H1 (cell line): ENCODE data around the gene TBCB. TPM values are rescaled to one million over a fixed set of nuclear protein-coding genes. Genes with fewer than 3 reads are reported as not detected.

Experiments
- CTCF ChIA-PET: fragments of 300-600 bp; sonication (Branson Sonifier 250); formaldehyde crosslinking; loops from one replicate; lab custom pipeline; 2021; ENCODE audit not compliant: partially characterized antibody; lab: Charles Lee
- POLR2A ChIA-PET: fragments of 300-600 bp; sonication (Branson Sonifier 250); formaldehyde crosslinking; loops from one replicate; lab custom pipeline; 2021; ENCODE audit warnings: inconsistent platforms; ENCODE audit not compliant: partially characterized antibody; lab: Charles Lee
- DNase-seq, 2 experiments: peaks; one replicate each; pipeline versions ENCODE4 v3.0.0 to v3.0.0-alpha.2; 2010 to 2022; ENCODE audit warnings: low spot score in 2 of 2, low read depth in 1 of 2, mixed read lengths in 1 of 2
- FAIRE-seq: peaks from 2 replicates; lab custom pipeline; 2011; peaks lifted over from hg19 to GRCh38; lab: Jason Lieb, UNC
- H2AFZ ChIP-seq: 2 replicates; pipeline ENCODE4 v1.8.1; 2012; ENCODE audit warnings: low read length, inconsistent platforms
- H2AK5ac ChIP-seq: 2 replicates; pipeline ENCODE4 v1.6.1; 2013; ENCODE audit warnings: low read depth, low read length
- H2BK120ac ChIP-seq: replicated peaks from 2 replicates; pipeline ENCODE3; 2013; ENCODE audit warnings: low read depth, low read length, inconsistent platforms
- H2BK12ac ChIP-seq: 2 replicates; pipeline ENCODE4 v1.6.1; 2013; ENCODE audit warnings: low read depth, low read length
- H2BK15ac ChIP-seq: 2 replicates; pipeline ENCODE4 v1.6.1; 2013; ENCODE audit warnings: low read length
- H2BK20ac ChIP-seq: 2 replicates; pipeline ENCODE4 v1.6.1; 2013; ENCODE audit warnings: low read length
- H2BK5ac ChIP-seq: 2 replicates; pipeline ENCODE4 v1.6.1; 2013; ENCODE audit warnings: low read depth, low read length
- H3K14ac ChIP-seq: 2 replicates; pipeline ENCODE4 v1.6.1; 2013; ENCODE audit warnings: inconsistent platforms; ENCODE audit not compliant: insufficient read length
- H3K18ac ChIP-seq: 2 replicates; pipeline ENCODE4 v1.6.1; 2013; ENCODE audit warnings: low read length; ENCODE audit errors: extremely low read depth
- H3K23ac ChIP-seq: 2 replicates; pipeline ENCODE4 v1.6.1; 2013; ENCODE audit warnings: inconsistent platforms; ENCODE audit not compliant: insufficient read length
- H3K23me2 ChIP-seq: 2 replicates; pipeline ENCODE4 v1.6.1; 2013; ENCODE audit warnings: low read depth, low read length
- H3K27ac ChIP-seq: 2 replicates; pipeline ENCODE4 v1.6.1; 2011; ENCODE audit warnings: low read depth, low read length, inconsistent platforms
- H3K27me3 ChIP-seq, 4 experiments: replicated peaks in 1 of 4; 1 replicate in 1 of 4; 2 replicates in 3 of 4; pipeline versions ENCODE4 v1.6.1 to v1.8.1; 2011 to 2013; ENCODE audit warnings: low read length in 3 of 4, mild to moderate bottlenecking in 3 of 4, inconsistent platforms in 2 of 4, mixed read lengths in 2 of 4, moderate library complexity in 1 of 4; ENCODE audit not compliant: control insufficient read depth in 3 of 4, insufficient read depth in 3 of 4; ENCODE audit errors: extremely low read depth in 1 of 4
- H3K36me3 ChIP-seq, 4 experiments: 2 replicates each; pipeline versions ENCODE4 v1.6.1 to v1.8.1; 2011 to 2013; ENCODE audit warnings: mild to moderate bottlenecking in 4 of 4, low read length in 3 of 4, moderate library complexity in 2 of 4, control low read depth in 1 of 4, inconsistent platforms in 1 of 4; ENCODE audit not compliant: insufficient read depth in 4 of 4, control insufficient read depth in 2 of 4
- H3K4ac ChIP-seq: replicated peaks from 2 replicates; pipeline ENCODE3; 2013; ENCODE audit warnings: low read length, low read depth, mixed read lengths, inconsistent platforms; ENCODE audit not compliant: insufficient read length
- H3K4me1 ChIP-seq, 4 experiments: replicated peaks in 1 of 4; 1 replicate in 1 of 4; 2 replicates in 3 of 4; pipeline versions ENCODE4 v1.6.1 to v1.8.1; 2011 to 2013; ENCODE audit warnings: low read length in 3 of 4, inconsistent platforms in 2 of 4, mixed read lengths in 1 of 4; ENCODE audit not compliant: insufficient read depth in 4 of 4, control insufficient read depth in 3 of 4
- H3K4me2 ChIP-seq, 2 experiments: 2 replicates each; pipeline versions ENCODE4 v1.6.1 to v1.8.1; 2011 to 2013; ENCODE audit warnings: low read depth in 2 of 2, low read length in 2 of 2, control low read depth in 1 of 2, inconsistent platforms in 1 of 2, mild to moderate bottlenecking in 1 of 2; ENCODE audit not compliant: insufficient read depth in 1 of 2
- H3K4me3 ChIP-seq, 4 experiments: fragments of 200-600, 300-600 bp in 1 of 4; sonication (generic), shearing (Covaris generic), sonication (Bioruptor Twin) in 1 of 4; 2 replicates each; pipeline versions ENCODE4 v1.5.1 to v1.8.1; 2011 to 2016; ENCODE audit warnings: low read length in 4 of 4, low read depth in 3 of 4, control low read depth in 2 of 4, inconsistent platforms in 2 of 4, mild to moderate bottlenecking in 2 of 4, mixed read lengths in 1 of 4, moderate library complexity in 1 of 4; ENCODE audit not compliant: insufficient read depth in 2 of 4; ENCODE audit errors: extremely low read depth in 1 of 4
- H3K56ac ChIP-seq: replicated peaks from 2 replicates; pipeline ENCODE3; 2013; ENCODE audit warnings: low read depth, mild to moderate bottlenecking, mixed read lengths, low read length, inconsistent platforms; ENCODE audit not compliant: insufficient read length
- H3K79me1 ChIP-seq: 2 replicates; pipeline ENCODE4 v1.6.1; 2013; ENCODE audit warnings: low read depth, low read length, control low read depth
- H3K79me2 ChIP-seq, 2 experiments: 2 replicates each; pipeline versions ENCODE4 v1.6.1 to v1.8.1; 2012 to 2013; ENCODE audit warnings: low read length in 2 of 2, mild to moderate bottlenecking in 2 of 2, inconsistent platforms in 1 of 2; ENCODE audit not compliant: insufficient read depth in 2 of 2, control insufficient read depth in 1 of 2
- H3K9ac ChIP-seq, 4 experiments: replicated peaks in 1 of 4; 1 replicate in 1 of 4; 2 replicates in 3 of 4; pipeline versions ENCODE4 v1.6.1 to v1.8.1; 2011 to 2013; ENCODE audit warnings: low read depth in 3 of 4, low read length in 3 of 4, control low read depth in 2 of 4, mild to moderate bottlenecking in 2 of 4, moderate library complexity in 2 of 4, inconsistent platforms in 1 of 4; ENCODE audit errors: extremely low read depth in 1 of 4
- H3K9me3 ChIP-seq, 2 experiments: 2 replicates each; pipeline versions ENCODE4 v1.6.1 to v1.8.1; 2012 to 2013; ENCODE audit warnings: mild to moderate bottlenecking in 2 of 2, moderate library complexity in 2 of 2, control low read depth in 1 of 2, inconsistent platforms in 1 of 2, low read depth in 1 of 2, low read length in 1 of 2, mixed read lengths in 1 of 2; ENCODE audit not compliant: insufficient read depth in 2 of 2
- H4K20me1 ChIP-seq, 2 experiments: replicated peaks in 1 of 2; 2 replicates each; pipeline versions ENCODE3 to v1.8.1; 2011 to 2013; ENCODE audit warnings: inconsistent platforms in 2 of 2, low read length in 2 of 2, mild to moderate bottlenecking in 1 of 2; ENCODE audit not compliant: insufficient read depth in 2 of 2, control insufficient read depth in 1 of 2
- H4K5ac ChIP-seq: 2 replicates; pipeline ENCODE4 v1.6.1; 2013; ENCODE audit warnings: low read length, low read depth, mixed read lengths, inconsistent platforms; ENCODE audit not compliant: insufficient read length
- H4K8ac ChIP-seq: 2 replicates; pipeline ENCODE4 v1.8.0; 2013; ENCODE audit warnings: mild to moderate bottlenecking, moderate library complexity, low read length, inconsistent platforms; ENCODE audit not compliant: insufficient read depth; ENCODE audit errors: extremely low read depth
- H4K91ac ChIP-seq: replicated peaks from 2 replicates; pipeline ENCODE3; 2013; ENCODE audit warnings: low read length, mixed read lengths, inconsistent platforms; ENCODE audit not compliant: insufficient read length
- ASH2L ChIP-seq: fragments of 200-600, 300-600 bp; sonication (generic); IDR thresholded peaks from one replicate; pipeline ENCODE4 v1.7.1; 2017; ENCODE audit warnings: low read length
- BACH1 ChIP-seq: IDR thresholded peaks from 2 replicates; pipeline ENCODE4 v1.6.1; 2012; ENCODE audit warnings: low read length, improper control_type of control experiment
- CBX8 ChIP-seq: fragments of 300-800, 300-1000 bp; sonication (generic); IDR thresholded peaks from 2 replicates; pipeline ENCODE4 v1.7.1; 2016; ENCODE audit warnings: low read depth, low read length, borderline replicate concordance
- CTCF ChIP-seq, 3 experiments: IDR thresholded peaks; 1 replicate in 2 of 3; 2 replicates in 1 of 3; pipeline versions ENCODE4 v1.5.1 to v1.6.1; 2011; ENCODE audit warnings: low read length in 3 of 3, mild to moderate bottlenecking in 3 of 3, inconsistent platforms in 2 of 3, low read depth in 1 of 3, moderate library complexity in 1 of 3; ENCODE audit not compliant: insufficient read depth in 1 of 3; ENCODE audit errors: control extremely low read depth in 1 of 3
- GTF2F1 ChIP-seq: IDR thresholded peaks from 2 replicates; pipeline ENCODE4 v1.6.1; 2012; ENCODE audit warnings: low read depth, low read length, improper control_type of control experiment, borderline replicate concordance
- HDAC2 ChIP-seq, 2 experiments: fragments of 300-600 bp in 1 of 2; sonication (generic) in 1 of 2; IDR thresholded peaks; 2 replicates each; pipeline ENCODE4 v1.6.1; 2011 to 2012; ENCODE audit warnings: low read depth in 2 of 2, low read length in 2 of 2, mild to moderate bottlenecking in 2 of 2, moderate library complexity in 2 of 2, borderline replicate concordance in 1 of 2, inconsistent platforms in 1 of 2
- JUND ChIP-seq: IDR thresholded peaks from 2 replicates; pipeline ENCODE4 v1.6.1; 2011; ENCODE audit warnings: mild to moderate bottlenecking, improper control_type of control experiment, low read length
- KDM5A ChIP-seq: fragments of 200-600 bp; IDR thresholded peaks from 2 replicates; pipeline ENCODE4 v1.7.1; 2012; ENCODE audit warnings: mild to moderate bottlenecking, low read length, inconsistent platforms, mixed read lengths
- POLR2AphosphoS5 ChIP-seq: IDR thresholded peaks from 2 replicates; pipeline ENCODE4 v1.6.1; 2011; ENCODE audit warnings: low read depth, low read length
- WGBS, 2 experiments: shearing (Covaris generic) in 1 of 2; methylation state at CpG; one replicate each; pipeline versions ENCODE4 v1.1.6 to v1.1.7; 2013 to 2015; ENCODE audit warnings: low lambda C conversion rate in 2 of 2, mixed read lengths in 2 of 2, inconsistent platforms in 1 of 2, low coverage in 1 of 2, missing lambda C conversion rate in 1 of 2; ENCODE audit not compliant: insufficient replicate concordance in 2 of 2, insufficient coverage in 1 of 2, insufficient read length in 1 of 2; ENCODE audit errors: extremely low coverage in 1 of 2, missing lambda C conversion rate in 1 of 2; 5-methylcytosine and 5-hydroxymethylcytosine counted together
- polyA plus RNA-seq, 7 experiments: library from polyadenylated mRNA; depleted of rRNA in 3 of 7; stranded (reverse) in 5 of 7; unstranded in 2 of 7; fragments of >200 nt in 5 of 7; fragments of 200-250 nt in 2 of 7; gene quantifications; 1 replicate in 5 of 7; 2 replicates in 1 of 7; 4 replicates in 1 of 7; pipeline versions ENCODE4 v1.2.1 to v1.2.3, GENCODE V29; 2011 to 2013; ENCODE audit warnings: missing spikeins in 2 of 7, mixed read lengths in 2 of 7
- total RNA-seq: library from RNA; stranded (reverse); fragmentation: NEBNext Ultra II Directional; extraction: Animal tissue kit (Norgen Biotek cat#: 25700); gene quantifications from 2 replicates; pipeline ENCODE4 v1.2.1, GENCODE V29; 2021
- TF ChIP-seq, protein P1 (sequence below): IDR thresholded peaks from 2 replicates; pipeline ENCODE4 v1.6.1; 2011; ENCODE audit warnings: low read length, improper control_type of control experiment

The TBCB gene
- total and polyA plus RNA-seq, 2 of the 8 experiments (the other 6 are each of a cell fraction or from before 2014, with no cell fraction given) = 153 to 286 TPM

GRCh38 chr19:36112678-36113077 is 2.6 kb upstream of the TBCB start:
- no peak for DNase-seq
- no peak overlapping the region for H2BK120ac ChIP-seq
- CTCF ChIA-PET = interaction anchor here (1.0 kb wide), 1 partner anchor 21 kb away, joined by 3 read pairs; no protein-coding TSS in a partner anchor
- H3K79me2 ChIP-seq = peaks cover 0 to 9% of the 10 kb centered on the region in 2 experiments; a peak in 1 of 4 replicates
- H2BK15ac ChIP-seq = no peak overlapping the region
- H3K56ac ChIP-seq = no peak overlapping the region
- H4K91ac ChIP-seq = no peak overlapping the region
- H2AK5ac ChIP-seq = no peak overlapping the region
- H3K4ac ChIP-seq = no peak overlapping the region
- H3K18ac ChIP-seq = no peak overlapping the region
- H2BK5ac ChIP-seq = no peak overlapping the region
- peak overlapping the region in 1 of 4 experiments; percentile 34; a peak in 2 of 7 replicates for H3K9ac ChIP-seq
- POLR2A ChIA-PET = interaction anchor here (2.9 kb wide), 1 partner anchor 9 kb away, joined by 18 read pairs; no protein-coding TSS in a partner anchor
- no peak overlapping the region for H2AFZ ChIP-seq
- H3K23ac ChIP-seq = no peak overlapping the region
- H2BK20ac ChIP-seq = no peak overlapping the region
- WGBS, 2 experiments = 93% methylated on average over 10 of the region's 10 CpGs; no CpG with 5 or more reads in 1 of the 2 experiments
- H4K8ac ChIP-seq = no peak overlapping the region
- H4K5ac ChIP-seq = no peak overlapping the region
- H3K27me3 ChIP-seq = no peaks in the 10 kb centered on the region
- H3K14ac ChIP-seq = no peak overlapping the region
- FAIRE-seq = no peak
- H3K4me3 ChIP-seq = no peak overlapping the region
- H3K4me2 ChIP-seq = no peak overlapping the region; a peak in 1 of 4 replicates
- peaks cover 10% of the 10 kb centered on the region for H3K23me2 ChIP-seq
- H3K27ac ChIP-seq = no peak overlapping the region
- H2BK12ac ChIP-seq = no peak overlapping the region
- peaks cover 2 to 12% (median 5%) of the 10 kb centered on the region in 4 experiments; a peak in 5 of 8 replicates for H3K36me3 ChIP-seq
- peaks cover 0 to 4% of the 10 kb centered on the region in 2 experiments for H4K20me1 ChIP-seq
- H3K9me3 ChIP-seq = no peaks in the 10 kb centered on the region
- peaks cover 11% of the 10 kb centered on the region for H3K79me1 ChIP-seq
- peaks cover 8 to 24% (median 21%) of the 10 kb centered on the region in 4 experiments for H3K4me1 ChIP-seq
- TF ChIP-seq KDM5A (no peak), CTCF (IDR thresholded peaks at IDR 0.05; ENCODE audit: control extremely low read depth in 1 of 3, insufficient read depth in 1 of 3, low read depth in 1 of 3, low read length in 3 of 3) (no peak), GTF2F1 (no peak), POLR2AphosphoS5 (no peak), BACH1 (no peak), CBX8 (no peak), JUND (no peak), ASH2L (no peak), HDAC2 (IDR thresholded peaks at IDR 0.05; ENCODE audit: borderline replicate concordance in 1 of 2, low read depth in 2 of 2, low read length in 2 of 2) (no peak)
- TF ChIP-seq, protein P1, sequence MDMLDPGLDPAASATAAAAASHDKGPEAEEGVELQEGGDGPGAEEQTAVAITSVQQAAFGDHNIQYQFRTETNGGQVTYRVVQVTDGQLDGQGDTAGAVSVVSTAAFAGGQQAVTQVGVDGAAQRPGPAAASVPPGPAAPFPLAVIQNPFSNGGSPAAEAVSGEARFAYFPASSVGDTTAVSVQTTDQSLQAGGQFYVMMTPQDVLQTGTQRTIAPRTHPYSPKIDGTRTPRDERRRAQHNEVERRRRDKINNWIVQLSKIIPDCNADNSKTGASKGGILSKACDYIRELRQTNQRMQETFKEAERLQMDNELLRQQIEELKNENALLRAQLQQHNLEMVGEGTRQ = no peak
